ENCODE data around the gene GLIPR1. TPM values are rescaled to one million over a fixed set of nuclear protein-coding genes. Genes with fewer than 3 reads are reported as not detected.

Gene GLIPR1
- total and polyA plus RNA-seq, 2 donors from 2014 or later: 2.3 to 20.6 TPM

GRCh38 chr12:75548879-75549278 is 68.3 kb downstream of the GLIPR1 start:
- Histone ChIP-seq H3K9ac (ENCODE audit: low read length in 3 of 3) (no peak overlapping the region), H3K27ac (ENCODE audit: low read depth in 2 of 2, low read length in 2 of 2) (no peak overlapping the region), H3K27me3 (ENCODE audit: control insufficient read depth, insufficient read depth, low read length) (no peaks in the 10 kb centered on the region), H3K4me1 (ENCODE audit: control insufficient read depth in 2 of 3, insufficient read depth in 2 of 3, low read depth in 1 of 3, low read length in 3 of 3) (no peaks in the 10 kb centered on the region), H3K4me3 (ENCODE audit: low read length in 3 of 3) (no peak overlapping the region), H3K9me3 (ENCODE audit: control insufficient read depth in 2 of 3, insufficient read depth in 1 of 3, low read length in 3 of 3) (no peaks in the 10 kb centered on the region), H3K36me3 (ENCODE audit: control insufficient read depth in 2 of 3, insufficient read depth in 3 of 3, low read length in 3 of 3) (no peaks in the 10 kb centered on the region)
- FAIRE-seq (no peak), DNase-seq (peak in 2 of 5 donors; percentile 39 to 45)
- intact Hi-C loops (cut with DNase I): no loop called here
- TF ChIP-seq CTCF (IDR thresholded peaks at IDR 0.05; ENCODE audit: borderline replicate concordance, extremely low read depth, insufficient read depth): no peak

GRCh38 chr12:75549989-75550388 is 69.4 kb downstream of the GLIPR1 start:
- Histone ChIP-seq H3K27me3 (ENCODE audit: control insufficient read depth, insufficient read depth, low read length) (no peaks in the 10 kb centered on the region), H3K4me3 (ENCODE audit: low read length in 3 of 3) (no peak overlapping the region), H3K9ac (ENCODE audit: low read length in 3 of 3) (no peak overlapping the region), H3K9me3 (ENCODE audit: control insufficient read depth in 2 of 3, insufficient read depth in 1 of 3, low read length in 3 of 3) (no peaks in the 10 kb centered on the region), H3K36me3 (ENCODE audit: control insufficient read depth in 2 of 3, insufficient read depth in 3 of 3, low read length in 3 of 3) (no peaks in the 10 kb centered on the region), H3K27ac (ENCODE audit: low read depth in 2 of 2, low read length in 2 of 2) (no peak overlapping the region), H3K4me1 (ENCODE audit: control insufficient read depth in 2 of 3, insufficient read depth in 2 of 3, low read depth in 1 of 3, low read length in 3 of 3) (no peaks in the 10 kb centered on the region)
- intact Hi-C loops (cut with DNase I): no loop called here
- no peak for TF ChIP-seq CTCF (IDR thresholded peaks at IDR 0.05; ENCODE audit: borderline replicate concordance, extremely low read depth, insufficient read depth)
- FAIRE-seq (no peak), DNase-seq (no peak)

- Histone ChIP-seq H3K27ac (ENCODE audit: low read depth in 2 of 2, low read length in 2 of 2) (no peak overlapping the region), H3K9me3 (ENCODE audit: control insufficient read depth in 2 of 3, insufficient read depth in 1 of 3, low read length in 3 of 3) (no peaks in the 10 kb centered on the region), H3K4me3 (ENCODE audit: low read length in 3 of 3) (no peak overlapping the region), H3K4me1 (ENCODE audit: control insufficient read depth in 2 of 3, insufficient read depth in 2 of 3, low read depth in 1 of 3, low read length in 3 of 3) (no peaks in the 10 kb centered on the region), H3K36me3 (ENCODE audit: control insufficient read depth in 2 of 3, insufficient read depth in 3 of 3, low read length in 3 of 3) (no peaks in the 10 kb centered on the region), H3K27me3 (ENCODE audit: control insufficient read depth, insufficient read depth, low read length) (no peaks in the 10 kb centered on the region), H3K9ac (ENCODE audit: low read length in 3 of 3) (no peak overlapping the region)
- no peak for TF ChIP-seq CTCF (IDR thresholded peaks at IDR 0.05; ENCODE audit: borderline replicate concordance, extremely low read depth, insufficient read depth)
- intact Hi-C loops (cut with DNase I): no loop called here
- DNase-seq (peak in 1 of 5 donors; percentile 58), FAIRE-seq (no peak)
These were observed 70.1 kb downstream of the GLIPR1 start for GRCh38 chr12:75550401-75551240.
